GM19099 (cell line): Measurements from ENCODE around the gene CYP2B6.

Experiments
- POLR2A ChIP-seq: IDR thresholded peaks from 3 replicates; pipeline ENCODE4 v1.6.1; 2011; ENCODE audit warnings: low read depth; ENCODE audit not compliant: insufficient read length; ENCODE audit errors: extremely low read depth

CYP2B6 gene

DNA sequence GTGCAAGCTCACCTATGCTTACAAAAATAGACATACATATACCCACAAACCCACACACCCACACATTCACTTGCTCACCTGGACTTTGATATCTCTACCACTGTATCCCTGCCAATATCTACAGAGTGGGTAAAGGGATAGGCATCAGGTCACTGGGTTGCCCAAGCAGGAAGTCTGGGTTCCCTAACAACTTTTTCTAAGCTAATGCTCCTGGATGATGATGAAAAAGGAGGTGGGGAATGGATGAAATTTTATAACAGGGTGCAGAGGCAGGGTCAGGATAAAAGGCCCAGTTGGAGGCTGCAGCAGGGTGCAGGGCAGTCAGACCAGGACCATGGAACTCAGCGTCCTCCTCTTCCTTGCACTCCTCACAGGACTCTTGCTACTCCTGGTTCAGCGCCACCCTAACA is at the start of gene CYP2B6:
CYP2B6 (plus strand) TSS at position 311 of the 410 bp plus-strand sequence; CDS start at position 335, 24 bp downstream.
- no peak for TF ChIP-seq POLR2A

DNA sequence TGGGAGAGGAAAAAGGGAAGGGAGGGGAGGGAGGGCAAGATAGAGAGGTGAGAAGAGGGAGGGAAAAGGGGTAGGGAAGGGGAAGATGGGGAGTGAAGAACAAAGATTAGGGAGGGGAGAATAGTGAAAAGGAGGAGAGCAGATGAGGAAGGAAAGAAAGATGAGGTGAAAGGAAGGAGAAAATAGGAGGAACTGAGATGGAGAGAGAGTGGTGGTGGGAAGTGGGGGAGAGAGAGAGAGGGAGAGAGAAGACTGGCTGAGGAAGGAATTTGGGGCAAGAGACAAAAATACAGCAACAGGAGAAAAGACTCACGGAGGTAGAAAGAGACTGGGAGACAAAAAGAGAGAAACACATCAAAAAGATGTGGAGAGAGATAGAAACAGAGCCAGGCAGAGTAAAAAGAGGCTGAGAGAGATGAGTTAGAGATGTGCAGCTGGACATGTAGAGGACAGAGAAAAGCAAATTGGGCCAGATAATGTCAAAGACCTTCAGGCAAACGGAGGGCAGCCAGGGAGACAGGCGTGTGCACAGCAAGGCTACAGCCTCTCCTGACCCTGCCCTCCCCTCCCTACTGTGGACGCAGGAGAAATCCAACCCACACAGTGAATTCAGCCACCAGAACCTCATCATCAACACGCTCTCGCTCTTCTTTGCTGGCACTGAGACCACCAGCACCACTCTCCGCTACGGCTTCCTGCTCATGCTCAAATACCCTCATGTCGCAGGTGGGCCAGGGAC is 49.4 kb upstream of the CYP2B6 start:
- TF ChIP-seq POLR2A: no peak

DNA sequence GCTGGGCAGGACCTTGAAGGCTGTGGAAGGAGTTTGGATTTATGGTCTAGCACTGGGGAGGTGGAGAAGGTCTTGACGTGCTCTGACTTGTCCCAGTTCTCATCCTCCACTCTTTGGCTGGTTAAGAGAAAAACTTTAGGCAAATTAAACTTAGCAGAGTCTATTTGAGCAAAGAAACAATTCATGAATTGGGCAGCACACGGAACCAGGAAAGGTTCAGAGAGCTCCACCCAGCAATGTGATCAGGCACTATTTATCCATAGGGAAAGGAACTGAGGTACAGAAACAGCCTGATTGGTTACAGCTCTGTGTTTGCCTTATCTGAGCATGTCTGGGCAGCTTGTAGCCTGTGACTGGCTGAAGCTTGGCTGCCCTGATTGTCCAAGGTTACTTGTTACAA is 45.4 kb upstream of the CYP2B6 start:
- no peak for TF ChIP-seq POLR2A

DNA sequence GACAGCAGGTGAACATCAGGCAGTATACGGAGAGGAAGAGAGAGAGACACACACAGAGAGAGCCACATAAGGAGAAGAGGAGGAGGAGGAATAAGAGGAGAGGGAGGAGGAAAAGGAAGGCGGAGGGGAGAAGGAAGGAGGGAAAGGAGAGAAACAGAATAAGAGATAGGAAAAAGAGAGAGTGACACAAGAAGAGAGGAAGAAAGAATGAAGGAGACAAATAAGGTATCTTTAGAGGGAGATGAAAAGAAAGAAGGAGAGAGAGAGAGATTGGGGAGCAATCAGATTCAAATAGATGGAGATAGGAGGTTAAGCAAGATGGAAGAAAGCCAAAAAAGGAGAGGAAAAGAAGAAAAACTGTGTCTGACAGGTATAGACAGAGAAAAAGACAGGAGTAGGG is 44.0 kb upstream of the CYP2B6 start:
- no peak for TF ChIP-seq POLR2A

DNA sequence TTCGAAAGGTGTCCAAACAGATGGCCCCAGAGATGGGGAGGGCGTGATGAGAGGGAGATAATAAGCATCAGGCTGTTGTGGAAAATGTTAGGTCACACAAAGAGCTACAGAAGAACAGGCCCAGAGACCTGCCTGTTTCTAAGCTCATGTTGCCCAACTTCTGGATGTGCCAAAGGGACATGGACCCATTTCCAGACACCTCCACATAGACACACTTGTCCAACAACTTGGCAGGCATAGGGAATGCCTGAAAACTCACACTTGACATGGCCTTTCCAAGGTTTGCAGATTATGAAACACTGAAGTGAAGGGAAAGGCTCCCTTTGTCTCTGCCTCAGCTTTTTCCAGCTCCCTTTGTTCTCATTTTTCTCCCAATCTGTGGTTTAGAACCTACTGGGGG is 43.5 kb upstream of the CYP2B6 start:
- no peak for TF ChIP-seq POLR2A

DNA sequence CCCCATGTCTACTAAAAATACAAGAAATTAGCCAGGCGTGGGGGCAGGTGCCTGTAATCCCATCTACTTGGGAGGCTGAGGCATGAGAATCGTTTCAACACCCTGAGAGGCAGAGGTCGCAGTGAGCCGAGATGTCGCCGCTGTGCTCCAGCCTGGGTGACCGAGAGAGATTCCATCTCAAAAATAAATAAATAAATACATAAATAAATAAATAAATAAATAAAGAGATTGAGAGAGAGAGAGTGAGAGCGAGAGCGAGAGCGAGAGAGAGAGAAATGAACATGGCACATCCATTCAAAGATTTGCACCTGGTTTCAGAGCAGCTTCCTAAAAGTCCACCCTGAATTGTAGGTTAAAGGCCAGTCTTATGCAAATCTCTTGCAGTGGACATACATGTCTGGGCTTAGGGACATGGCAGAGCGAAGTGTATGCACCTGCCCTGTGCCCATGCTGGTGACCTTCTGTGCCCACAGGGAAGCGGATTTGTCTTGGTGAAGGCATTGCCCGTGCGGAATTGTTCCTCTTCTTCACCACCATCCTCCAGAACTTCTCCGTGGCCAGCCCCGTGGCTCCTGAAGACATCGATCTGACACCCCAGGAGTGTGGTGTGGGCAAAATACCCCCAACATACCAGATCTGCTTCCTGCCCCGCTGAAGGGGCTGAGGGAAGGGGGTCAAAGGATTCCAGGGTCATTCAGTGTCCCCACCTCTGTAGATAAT is 42.3 kb upstream of the CYP2B6 start:
- TF ChIP-seq POLR2A: no peak

DNA sequence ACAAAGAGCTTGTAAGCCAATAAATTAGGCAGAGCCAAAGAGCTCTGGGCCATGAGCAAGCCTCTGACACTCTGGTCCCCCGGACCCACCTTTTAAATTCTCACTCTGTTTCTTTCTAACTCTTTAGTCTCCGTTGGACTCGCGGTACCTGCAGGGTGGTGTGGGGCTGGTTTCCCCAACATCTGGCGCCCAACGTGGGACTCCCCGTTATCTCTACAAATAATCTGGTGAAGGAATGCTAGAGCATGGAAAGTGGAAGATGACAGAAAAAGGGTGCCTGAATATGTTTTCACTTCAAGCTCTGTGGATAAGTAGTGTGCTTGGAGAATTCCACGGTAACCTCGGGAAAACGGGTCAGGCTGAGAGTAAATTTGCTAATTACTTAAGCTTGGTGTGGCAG is 36.5 kb upstream of the CYP2B6 start:
- no peak for TF ChIP-seq POLR2A

DNA sequence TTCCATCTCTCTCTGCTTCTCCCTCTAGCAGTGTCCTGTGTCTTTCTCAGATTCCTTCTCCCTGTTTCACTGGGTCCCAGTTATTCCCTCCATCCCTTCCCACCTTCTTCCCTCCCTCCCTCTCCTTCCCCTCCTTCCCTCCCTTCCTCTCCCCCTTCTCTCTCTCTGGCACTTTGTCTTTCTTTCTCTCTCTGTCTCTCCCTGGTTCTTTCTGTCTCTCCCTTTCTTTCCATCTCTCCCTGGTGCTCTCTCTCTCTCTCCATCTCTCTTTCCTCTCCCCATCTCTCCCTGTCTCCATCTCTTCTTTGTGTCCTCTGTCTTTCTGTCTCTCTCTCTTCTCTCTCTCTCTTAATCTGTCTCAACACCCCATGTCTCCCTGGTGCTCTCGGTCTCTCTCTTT is 31.7 kb upstream of the CYP2B6 start:
- no peak for TF ChIP-seq POLR2A

DNA sequence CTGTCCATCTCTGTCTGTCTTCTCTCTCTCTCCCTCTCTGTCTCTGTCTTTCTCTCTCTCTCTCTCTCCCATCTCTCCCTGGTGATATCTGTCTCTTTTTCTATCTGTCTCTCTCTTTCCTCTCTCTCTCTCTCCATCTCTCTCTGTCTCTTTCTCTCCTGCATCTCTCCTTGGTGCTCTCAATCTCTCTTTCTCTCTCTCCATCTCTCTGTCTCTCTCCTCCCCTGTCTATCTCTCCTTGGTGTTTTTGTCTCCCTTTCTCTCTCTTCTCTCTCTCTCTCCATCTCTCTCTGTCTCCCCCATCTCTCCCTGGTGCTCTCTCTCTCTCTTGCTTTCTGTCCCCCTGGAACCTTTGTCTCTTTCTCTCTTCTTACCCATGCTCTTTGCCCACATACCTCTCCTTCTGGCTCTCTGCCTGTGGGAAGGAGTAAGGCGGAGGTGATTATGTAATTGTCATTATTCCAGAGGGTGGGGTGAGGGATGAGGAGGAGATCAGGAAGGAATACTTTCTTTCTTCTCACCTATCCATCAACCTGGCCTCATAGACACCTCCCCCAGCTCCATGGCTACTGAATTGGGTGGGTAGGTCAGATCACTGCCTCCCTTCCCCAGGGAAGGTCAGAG is 30.9 kb upstream of the CYP2B6 start:
- no peak for TF ChIP-seq POLR2A

DNA sequence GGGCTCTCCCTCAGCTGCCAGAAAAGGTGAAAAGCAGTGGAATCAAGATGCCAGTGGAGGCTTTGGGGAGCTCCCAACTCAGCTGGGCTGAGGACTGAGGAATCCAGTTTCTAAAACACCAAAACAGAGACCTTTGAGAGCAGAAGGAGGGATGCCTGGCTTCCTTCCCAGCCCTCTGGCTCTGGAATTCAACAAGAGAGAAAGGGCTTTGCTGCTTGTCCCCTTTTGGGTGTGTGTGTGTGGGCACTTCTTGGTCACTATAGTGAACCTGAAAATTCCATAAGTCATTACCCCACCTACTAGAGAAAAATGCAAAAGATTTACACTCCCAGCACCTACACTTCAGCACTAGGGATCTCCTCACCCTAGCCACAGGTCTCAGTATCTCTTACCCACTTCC is 30.3 kb upstream of the CYP2B6 start:
- TF ChIP-seq POLR2A: no peak

DNA sequence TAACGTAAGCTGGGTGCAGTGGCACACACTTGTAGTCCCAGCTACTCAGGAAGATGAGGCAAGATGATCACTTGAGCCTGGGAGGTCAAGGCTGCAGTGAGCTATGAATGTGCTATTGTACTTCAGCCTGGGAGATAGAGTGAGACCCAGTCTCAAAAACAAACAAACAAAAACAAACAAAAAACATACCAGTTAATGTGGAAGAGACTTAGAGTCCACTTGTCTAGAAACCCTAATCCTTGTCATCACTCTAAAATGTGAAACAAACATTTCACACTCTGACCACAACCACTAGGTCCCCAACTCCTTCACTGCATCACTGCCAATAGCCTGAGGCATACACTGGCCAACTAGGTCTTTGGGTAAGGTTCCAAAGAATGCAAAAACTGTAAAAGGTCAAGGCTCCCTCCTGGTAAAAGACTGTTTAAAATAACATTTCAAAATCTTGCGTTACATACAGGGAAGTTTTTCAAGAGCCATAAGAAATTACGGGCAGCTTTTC is 28.6 kb upstream of the CYP2B6 start:
- no peak for TF ChIP-seq POLR2A

DNA sequence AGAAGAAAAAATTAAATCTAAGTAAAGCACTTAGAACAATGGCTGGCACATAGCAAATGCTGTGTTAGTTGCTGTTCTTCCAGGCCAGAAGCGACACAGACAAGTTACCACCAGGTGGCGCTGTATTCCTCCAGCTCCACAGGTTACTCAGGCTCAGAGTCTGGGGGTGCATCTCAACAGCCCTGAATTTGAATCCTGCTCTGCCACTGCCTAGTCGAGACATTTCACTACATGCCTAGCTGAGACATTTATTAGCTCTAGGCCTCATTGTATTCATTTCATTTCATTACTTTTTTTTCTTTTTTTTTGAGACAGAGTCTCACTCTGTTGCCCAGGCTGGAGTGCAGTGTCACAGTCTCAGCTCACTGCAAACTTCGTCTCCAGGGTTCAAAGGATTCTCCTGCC is 16.4 kb upstream of the CYP2B6 start:
- TF ChIP-seq POLR2A: no peak

DNA sequence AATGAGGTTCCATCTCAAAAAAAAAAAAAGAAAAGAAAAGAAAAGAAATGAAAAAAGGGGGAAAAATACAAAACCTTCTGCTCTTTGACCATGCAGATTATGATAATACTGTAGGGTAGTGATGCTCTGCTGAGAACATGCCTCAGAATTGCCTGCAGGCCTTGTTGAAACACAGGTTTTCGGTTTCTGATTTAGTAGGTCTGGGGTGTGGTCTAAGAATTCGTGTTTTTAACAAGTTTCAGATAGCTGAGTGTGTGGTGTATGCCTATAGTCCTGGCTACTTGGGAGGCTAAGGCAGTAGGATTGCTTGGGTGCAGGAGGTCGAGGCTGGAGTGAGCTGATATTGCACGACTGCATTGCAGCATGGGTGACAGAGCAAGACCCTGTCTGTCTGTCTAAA is 14.9 kb upstream of the CYP2B6 start:
- no peak for TF ChIP-seq POLR2A

DNA sequence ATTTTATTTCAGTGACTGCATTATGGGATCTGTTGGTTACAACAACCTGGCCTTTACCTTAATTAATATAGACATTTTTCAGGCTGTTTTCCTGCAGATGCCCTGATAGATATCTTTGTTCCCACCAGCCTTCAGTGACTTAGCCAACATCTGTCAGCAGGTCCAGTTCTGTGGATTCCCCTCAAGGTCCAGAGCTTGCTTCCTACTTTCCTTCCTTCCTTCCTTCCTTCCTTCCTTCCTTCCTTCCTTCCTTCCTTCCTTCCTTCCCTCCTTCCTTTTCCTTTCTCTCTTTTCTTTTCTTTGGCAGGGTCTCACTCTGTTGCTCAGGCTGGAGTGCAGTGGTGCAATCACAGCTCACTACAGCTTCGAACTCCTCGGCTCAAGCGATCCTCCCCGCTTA is 14.4 kb upstream of the CYP2B6 start:
- TF ChIP-seq POLR2A: no peak

DNA sequence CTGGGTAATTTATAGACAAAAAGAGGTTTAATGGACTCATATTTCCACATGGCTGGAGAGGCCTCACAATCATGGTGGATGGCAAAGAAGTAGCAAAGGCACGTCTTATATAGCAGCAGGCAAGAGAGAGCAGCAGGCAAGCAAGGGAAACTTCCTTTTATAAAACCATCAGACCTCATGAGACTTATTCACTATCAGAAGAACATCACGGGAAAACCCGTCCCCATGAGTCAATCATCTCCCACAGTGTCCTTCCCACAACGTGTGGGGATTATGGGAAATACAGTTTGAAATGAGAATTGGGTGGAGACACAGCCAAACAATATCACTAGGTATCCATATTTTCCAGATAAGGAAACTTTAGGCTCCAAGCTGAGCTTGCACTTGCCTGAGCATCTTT is 9.5 kb upstream of the CYP2B6 start:
- no peak for TF ChIP-seq POLR2A
